IPS-20b (cell line): ENCODE results near the gene PRDX4.
"Not testable (repeated sequence)": the region's sequence is repeated elsewhere in the genome, so short reads cannot be mapped to it uniquely, and the experiment has no call there.

Experiments used
- H3K27ac ChIP-seq: one replicate; pipeline ENCODE4 v1.5.1; 2013; ENCODE audit warnings: low read length
- H3K27me3 ChIP-seq: 2 replicates; pipeline ENCODE4 v1.6.1; 2013; ENCODE audit warnings: mild to moderate bottlenecking, low read length, inconsistent platforms; ENCODE audit not compliant: insufficient read depth
- H3K36me3 ChIP-seq: 2 replicates; pipeline ENCODE4 v1.6.1; 2013; ENCODE audit warnings: low read depth, mild to moderate bottlenecking, inconsistent platforms, low read length, moderate library complexity; ENCODE audit not compliant: insufficient read depth
- H3K4me1 ChIP-seq: 2 replicates; pipeline ENCODE4 v1.6.1; 2013; ENCODE audit warnings: mild to moderate bottlenecking, control low read depth, inconsistent platforms, low read length, moderate library complexity; ENCODE audit not compliant: insufficient read depth
- H3K4me3 ChIP-seq: 2 replicates; pipeline ENCODE4 v1.5.1; 2013; ENCODE audit warnings: mild to moderate bottlenecking, low read length, inconsistent platforms
- H3K9ac ChIP-seq: 2 replicates; pipeline ENCODE4 v1.6.1; 2013; ENCODE audit warnings: low read depth, mild to moderate bottlenecking, inconsistent platforms, low read length, moderate library complexity
- H3K9me3 ChIP-seq: 2 replicates; pipeline ENCODE4 v1.6.1; 2013; ENCODE audit warnings: mild to moderate bottlenecking, low read depth, low read length, inconsistent platforms; ENCODE audit not compliant: insufficient read depth

PRDX4 gene

DNA sequence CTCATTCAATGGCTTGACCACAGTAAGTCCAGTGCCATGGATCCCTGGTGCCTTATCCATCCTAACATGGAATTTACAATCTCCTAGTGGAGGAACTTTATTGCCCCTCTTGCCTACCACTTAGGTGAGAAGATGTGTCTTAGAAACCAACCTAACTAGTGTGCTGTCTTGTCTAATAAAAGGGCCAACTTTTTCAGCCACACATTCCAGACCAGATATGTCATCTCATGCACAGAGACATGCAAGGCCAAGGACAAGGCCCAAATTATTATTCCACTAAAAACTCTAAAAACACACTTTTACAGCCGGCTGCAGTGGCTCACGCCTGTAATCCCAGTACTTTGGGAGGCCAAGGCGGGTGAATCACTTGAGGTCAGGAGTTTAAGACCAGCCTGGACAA, 10.6 kb upstream of the PRDX4 start:
- no peaks in the 10 kb centered on the region for H3K27me3 ChIP-seq
- no peaks in the 10 kb centered on the region; the same call in 1 of the 2 replicates for H3K9me3 ChIP-seq
- no peak overlapping the region for H3K27ac ChIP-seq
- H3K36me3 ChIP-seq = no peaks in the 10 kb centered on the region
- peaks cover 9% of the 10 kb centered on the region; the same call in 1 of the 2 replicates for H3K4me1 ChIP-seq
- no peak overlapping the region for H3K4me3 ChIP-seq
- H3K9ac ChIP-seq = no peak overlapping the region

- Histone ChIP-seq H3K27me3 (no peaks in the 10 kb centered on the region), H3K4me1 (peaks cover 9% of the 10 kb centered on the region; the same call in 1 of the 2 replicates), H3K36me3 (no peaks in the 10 kb centered on the region), H3K4me3 (peak overlapping the region; percentile 43; the same call in 1 of the 2 replicates), H3K27ac (peak overlapping the region; percentile 47), H3K9me3 (no peaks in the 10 kb centered on the region), H3K9ac (peak overlapping the region; percentile 67)
Observed at GRCh38 chrX:23659339-23659738, 8.0 kb upstream of the PRDX4 start.

- H3K9me3 ChIP-seq, H3K27me3 ChIP-seq, H3K4me1 ChIP-seq, H3K36me3 ChIP-seq: not testable (repeated sequence)
- H3K4me3 ChIP-seq = peak overlapping the region; percentile 43
- peak overlapping the region; percentile 67; the same call in 1 of the 2 replicates for H3K9ac ChIP-seq
- H3K27ac ChIP-seq = peak overlapping the region; percentile 47
Observed at GRCh38 chrX:23660083-23660765, 7.1 kb upstream of the PRDX4 start.

- H3K4me1 ChIP-seq = peaks cover 9% of the 10 kb centered on the region; the same call in 1 of the 2 replicates
- H3K36me3 ChIP-seq = no peaks in the 10 kb centered on the region
- no peaks in the 10 kb centered on the region for H3K27me3 ChIP-seq
- peak overlapping the region; percentile 74 for H3K27ac ChIP-seq
- H3K9me3 ChIP-seq = no peaks in the 10 kb centered on the region
- no peak overlapping the region; the same call in 1 of the 2 replicates for H3K4me3 ChIP-seq
- H3K9ac ChIP-seq = peak overlapping the region; percentile 61; the same call in 1 of the 2 replicates
Observed at GRCh38 chrX:23660766-23661132, 6.5 kb upstream of the PRDX4 start.

- Histone ChIP-seq H3K36me3 (no peaks in the 10 kb centered on the region), H3K4me1 (peaks cover 11% of the 10 kb centered on the region; the same call in 1 of the 2 replicates), H3K9ac (no peak overlapping the region), H3K9me3 (no peaks in the 10 kb centered on the region), H3K27me3 (no peaks in the 10 kb centered on the region), H3K27ac (no peak overlapping the region), H3K4me3 (no peak overlapping the region)
Observed at GRCh38 chrX:23661671-23662070, 5.6 kb upstream of the PRDX4 start.

DNA sequence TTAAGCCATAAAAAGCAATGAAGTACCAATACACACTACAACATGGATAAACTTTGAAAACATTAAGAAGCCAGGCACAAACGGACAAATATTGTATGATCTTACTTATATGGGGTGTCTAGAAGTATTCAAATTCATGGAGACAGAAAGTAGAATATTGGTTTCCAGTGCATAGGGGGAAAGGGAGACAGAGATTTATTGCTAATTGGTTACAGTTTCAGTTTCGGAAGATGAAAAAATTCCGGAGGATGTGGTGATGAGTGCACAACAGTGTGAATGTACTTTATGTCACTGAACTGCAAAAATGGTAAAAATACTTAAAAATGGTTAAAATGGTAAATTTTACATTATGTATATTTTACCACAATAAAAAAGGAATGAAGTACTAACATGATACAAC, 5.1 kb upstream of the PRDX4 start:
- H3K27ac ChIP-seq = no peak overlapping the region
- H3K4me1 ChIP-seq = peaks cover 15% of the 10 kb centered on the region; the same call in 1 of the 2 replicates
- H3K4me3 ChIP-seq = no peak overlapping the region
- H3K9me3 ChIP-seq = no peaks in the 10 kb centered on the region
- no peaks in the 10 kb centered on the region for H3K36me3 ChIP-seq
- H3K27me3 ChIP-seq = no peaks in the 10 kb centered on the region
- H3K9ac ChIP-seq = no peak overlapping the region

DNA sequence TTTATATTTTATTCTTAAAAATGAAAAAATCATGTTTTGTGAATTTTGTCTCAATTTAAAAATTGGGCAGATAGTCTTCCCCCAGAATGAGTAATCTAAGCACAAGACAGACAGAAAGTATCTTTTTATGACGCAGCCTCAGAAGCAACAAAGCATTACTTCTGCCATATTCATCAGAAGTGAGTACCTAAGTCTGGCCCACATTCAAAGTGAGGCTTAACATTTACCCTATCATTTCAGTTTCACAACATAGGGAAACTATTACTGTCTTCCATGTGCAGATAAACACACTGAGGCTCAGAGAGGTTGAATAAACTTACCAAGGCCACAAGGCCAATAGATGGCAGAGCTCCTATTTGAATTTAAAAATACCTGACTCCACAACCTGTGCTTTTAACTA, 4.4 kb upstream of the PRDX4 start:
- H3K4me3 ChIP-seq = no peak overlapping the region
- no peak overlapping the region for H3K9ac ChIP-seq
- no peaks in the 10 kb centered on the region for H3K27me3 ChIP-seq
- H3K4me1 ChIP-seq = peaks cover 15% of the 10 kb centered on the region; the same call in 1 of the 2 replicates
- no peaks in the 10 kb centered on the region for H3K9me3 ChIP-seq
- H3K36me3 ChIP-seq = no peaks in the 10 kb centered on the region
- no peak overlapping the region for H3K27ac ChIP-seq

- Histone ChIP-seq H3K27ac (no peak overlapping the region), H3K9ac (no peak overlapping the region), H3K36me3 (no peaks in the 10 kb centered on the region), H3K4me3 (no peak overlapping the region), H3K4me1 (peaks cover 14% of the 10 kb centered on the region; the same call in 1 of the 2 replicates), H3K9me3 (no peaks in the 10 kb centered on the region), H3K27me3 (no peaks in the 10 kb centered on the region)
Observed at GRCh38 chrX:23664496-23664895, 2.8 kb upstream of the PRDX4 start.

- H3K9me3 ChIP-seq = no peaks in the 10 kb centered on the region
- H3K27me3 ChIP-seq = no peaks in the 10 kb centered on the region
- H3K4me1 ChIP-seq = peaks cover 6% of the 10 kb centered on the region; the same call in 1 of the 2 replicates
- peaks cover 5% of the 10 kb centered on the region; the same call in 1 of the 2 replicates for H3K36me3 ChIP-seq
- no peak overlapping the region for H3K9ac ChIP-seq
- no peak overlapping the region for H3K27ac ChIP-seq
- no peak overlapping the region for H3K4me3 ChIP-seq
Observed at GRCh38 chrX:23666282-23666681, 1.0 kb upstream of the PRDX4 start.

DNA sequence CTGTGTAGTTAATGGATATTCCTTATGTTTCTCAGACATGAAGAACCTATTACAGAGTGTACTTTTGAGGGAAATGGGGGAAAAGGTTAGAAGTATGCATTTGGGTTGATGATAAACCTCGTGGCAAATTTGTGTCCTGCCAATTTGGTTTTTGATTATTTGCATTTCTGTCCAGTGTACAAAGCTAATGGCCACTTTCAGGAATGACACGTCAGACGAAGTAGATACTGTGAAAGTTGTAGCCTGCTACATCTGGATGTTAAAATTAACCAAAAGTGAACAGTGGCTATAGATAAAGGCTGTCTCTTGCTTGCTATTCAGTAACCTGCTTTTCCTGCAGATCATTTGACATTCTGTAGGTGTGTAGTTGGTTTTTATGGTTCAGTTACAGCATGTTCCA, 1.0 kb downstream of the PRDX4 start:
- Histone ChIP-seq H3K27ac (no peak overlapping the region), H3K9me3 (no peaks in the 10 kb centered on the region), H3K9ac (peak overlapping the region; percentile 89; the same call in 1 of the 2 replicates), H3K27me3 (no peaks in the 10 kb centered on the region), H3K36me3 (peaks cover 24% of the 10 kb centered on the region), H3K4me1 (peaks cover 6% of the 10 kb centered on the region; the same call in 1 of the 2 replicates), H3K4me3 (peak overlapping the region; percentile 74)

GRCh38 chrX:23670528-23670927, 3.2 kb downstream of the PRDX4 start:
- H3K27ac ChIP-seq = no peak overlapping the region
- H3K9me3 ChIP-seq = no peaks in the 10 kb centered on the region
- no peak overlapping the region for H3K9ac ChIP-seq
- H3K4me3 ChIP-seq = no peak overlapping the region
- H3K36me3 ChIP-seq = peaks cover 42% of the 10 kb centered on the region
- H3K27me3 ChIP-seq = no peaks in the 10 kb centered on the region
- H3K4me1 ChIP-seq = peaks cover 6% of the 10 kb centered on the region; the same call in 1 of the 2 replicates

- H3K27ac ChIP-seq = no peak overlapping the region
- no peaks in the 10 kb centered on the region for H3K27me3 ChIP-seq
- no peaks in the 10 kb centered on the region for H3K9me3 ChIP-seq
- H3K36me3 ChIP-seq = peaks cover 57% of the 10 kb centered on the region
- H3K9ac ChIP-seq = no peak overlapping the region
- H3K4me3 ChIP-seq = no peak overlapping the region
- H3K4me1 ChIP-seq = no peaks in the 10 kb centered on the region
Observed at GRCh38 chrX:23673108-23673507, 5.8 kb downstream of the PRDX4 start.
